Fibroblast of lung (primary cell): ENCODE data around the gene IGF2. TPM values are rescaled to one million over a fixed set of nuclear protein-coding genes. Genes with fewer than 3 reads are reported as not detected.

Experiments
- DNase-seq, 2 donors: peaks; one replicate each; pipeline versions ENCODE4 v3.0.0 to v3.0.0-alpha.2; 2010; ENCODE audit warnings: low read depth in 2 of 2
- H2AFZ ChIP-seq: 2 replicates; pipeline ENCODE4 v1.5.1; 2012; ENCODE audit warnings: low read length, control low read depth, inconsistent platforms
- H3K27ac ChIP-seq: 2 replicates; pipeline ENCODE4 v1.5.1; 2011; ENCODE audit warnings: low read length, control low read depth; ENCODE audit not compliant: insufficient read depth
- H3K27me3 ChIP-seq: 2 replicates; pipeline ENCODE4 v1.5.1; 2011; ENCODE audit warnings: mild to moderate bottlenecking, low read length; ENCODE audit not compliant: control insufficient read depth, insufficient read depth
- H3K36me3 ChIP-seq: 2 replicates; pipeline ENCODE4 v1.5.1; 2011; ENCODE audit warnings: low read length; ENCODE audit not compliant: control insufficient read depth, insufficient read depth
- H3K4me1 ChIP-seq: 2 replicates; pipeline ENCODE4 v1.5.1; 2011; ENCODE audit warnings: low read length; ENCODE audit not compliant: control insufficient read depth, insufficient read depth; ENCODE audit errors: extremely low read depth
- H3K4me2 ChIP-seq: 2 replicates; pipeline ENCODE4 v1.5.1; 2011; ENCODE audit warnings: low read length, control low read depth; ENCODE audit not compliant: insufficient read depth; ENCODE audit errors: extremely low read depth
- H3K4me3 ChIP-seq, 4 experiments: fragments of 200-600 bp in 1 of 4; sonication (generic) in 1 of 4; replicated peaks in 1 of 4; 2 replicates each; pipeline ENCODE4 v1.5.1; 2011 to 2016; ENCODE audit warnings: low read length in 4 of 4, low read depth in 3 of 4, mild to moderate bottlenecking in 3 of 4, control low read depth in 2 of 4, inconsistent platforms in 1 of 4, mixed read lengths in 1 of 4; ENCODE audit not compliant: insufficient read depth in 1 of 4; ENCODE audit errors: control extremely low read depth in 1 of 4
- H3K79me2 ChIP-seq: 2 replicates; pipeline ENCODE4 v1.5.1; 2012; ENCODE audit warnings: mild to moderate bottlenecking, low read length, inconsistent platforms; ENCODE audit not compliant: control insufficient read depth, insufficient read depth
- H3K9ac ChIP-seq: 2 replicates; pipeline ENCODE4 v1.5.1; 2011; ENCODE audit warnings: mild to moderate bottlenecking, low read length, control low read depth; ENCODE audit not compliant: insufficient read depth
- H3K9me3 ChIP-seq: 2 replicates; pipeline ENCODE4 v1.5.1; 2012; ENCODE audit warnings: low read depth, low read length; ENCODE audit not compliant: control insufficient read depth, insufficient read depth
- H4K20me1 ChIP-seq: 2 replicates; pipeline ENCODE4 v1.5.1; 2011; ENCODE audit warnings: low read length; ENCODE audit not compliant: control insufficient read depth, insufficient read depth; ENCODE audit errors: extremely low read depth
- EZH2 ChIP-seq: IDR thresholded peaks from 2 replicates; pipeline ENCODE4 v1.5.1; 2012; ENCODE audit warnings: low read length, control low read depth, mild to moderate bottlenecking; ENCODE audit errors: missing control alignments
- polyA plus RNA-seq, 2 donors: library from polyadenylated mRNA; depleted of rRNA in 1 of 2; stranded (reverse) in 1 of 2; unstranded in 1 of 2; fragments of >200 nt; gene quantifications; 2 replicates each; pipeline ENCODE4 v1.2.1, GENCODE V29; 2011 to 2012; ENCODE audit warnings: missing spikeins in 1 of 2
- total RNA-seq: library from RNA; depleted of rRNA; stranded (reverse); fragments of >200 nt; gene quantifications from 2 replicates; pipeline ENCODE4 v1.2.1, GENCODE V29; 2014
- TF ChIP-seq, protein P1 (sequence below), 2 donors: IDR thresholded peaks in 1 of 2; conservative IDR thresholded peaks in 1 of 2; 1 replicate in 1 of 2; 2 replicates in 1 of 2; pipeline ENCODE4 v1.5.1; 2011 to 2012; ENCODE audit warnings: low read length in 2 of 2, control low read depth in 1 of 2, inconsistent platforms in 1 of 2, low read depth in 1 of 2, mild to moderate bottlenecking in 1 of 2

IGF2 gene
- total and polyA plus RNA-seq, 2 donors (not counting 1 experiment from before 2014, with no cell fraction given): 0.08 to 0.17 TPM

DNA sequence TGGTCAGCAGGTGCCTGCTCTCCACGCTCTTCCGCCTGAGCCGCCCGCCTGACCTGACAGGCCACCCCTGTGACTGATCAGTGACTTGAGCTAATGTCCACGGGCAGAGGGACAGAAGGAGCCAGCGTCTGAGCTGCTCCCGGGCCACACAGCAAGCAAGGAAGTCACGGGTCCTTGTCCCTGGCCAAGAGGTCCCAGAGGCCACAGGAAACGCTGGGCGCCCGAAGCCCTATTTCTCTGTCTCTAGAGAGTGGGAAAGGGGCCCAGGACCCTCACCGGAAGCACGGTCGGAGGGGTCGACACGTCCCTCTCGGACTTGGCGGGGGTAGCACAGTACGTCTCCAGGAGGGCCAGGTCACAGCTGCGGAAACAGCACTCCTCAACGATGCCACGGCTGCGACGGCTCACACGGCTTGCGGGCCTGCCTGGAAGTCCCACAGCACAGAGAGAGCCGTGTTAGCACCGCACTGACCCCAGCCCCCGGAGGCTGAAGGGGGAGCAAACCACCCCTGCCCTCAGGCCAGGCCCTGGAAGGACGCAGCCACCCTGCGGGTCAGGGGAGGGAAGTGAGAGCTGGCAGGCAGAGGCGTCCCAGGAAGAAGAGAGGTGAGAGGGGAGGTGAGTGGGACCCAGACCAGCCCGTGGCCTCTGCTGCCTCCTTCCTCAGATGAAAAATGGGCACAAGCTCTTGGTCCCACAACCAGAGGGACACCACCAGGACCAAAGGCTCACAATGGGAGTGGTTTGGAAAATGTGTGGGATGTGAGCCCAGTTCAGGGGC is 5.8 kb downstream of the IGF2 start:
- Histone ChIP-seq H3K9me3 (no peaks in the 10 kb centered on the region), H3K4me3 (no peak overlapping the region), H3K4me1 (no peaks in the 10 kb centered on the region), H3K9ac (no peak overlapping the region), H3K27me3 (peaks cover 12% of the 10 kb centered on the region), H2AFZ (no peak overlapping the region), H3K4me2 (no peak overlapping the region), H3K27ac (no peak overlapping the region), H4K20me1 (no peaks in the 10 kb centered on the region), H3K36me3 (no peaks in the 10 kb centered on the region), H3K79me2 (no peaks in the 10 kb centered on the region)
- DNase-seq: no peak
- TF ChIP-seq EZH2: no peak
- TF ChIP-seq, protein P1, sequence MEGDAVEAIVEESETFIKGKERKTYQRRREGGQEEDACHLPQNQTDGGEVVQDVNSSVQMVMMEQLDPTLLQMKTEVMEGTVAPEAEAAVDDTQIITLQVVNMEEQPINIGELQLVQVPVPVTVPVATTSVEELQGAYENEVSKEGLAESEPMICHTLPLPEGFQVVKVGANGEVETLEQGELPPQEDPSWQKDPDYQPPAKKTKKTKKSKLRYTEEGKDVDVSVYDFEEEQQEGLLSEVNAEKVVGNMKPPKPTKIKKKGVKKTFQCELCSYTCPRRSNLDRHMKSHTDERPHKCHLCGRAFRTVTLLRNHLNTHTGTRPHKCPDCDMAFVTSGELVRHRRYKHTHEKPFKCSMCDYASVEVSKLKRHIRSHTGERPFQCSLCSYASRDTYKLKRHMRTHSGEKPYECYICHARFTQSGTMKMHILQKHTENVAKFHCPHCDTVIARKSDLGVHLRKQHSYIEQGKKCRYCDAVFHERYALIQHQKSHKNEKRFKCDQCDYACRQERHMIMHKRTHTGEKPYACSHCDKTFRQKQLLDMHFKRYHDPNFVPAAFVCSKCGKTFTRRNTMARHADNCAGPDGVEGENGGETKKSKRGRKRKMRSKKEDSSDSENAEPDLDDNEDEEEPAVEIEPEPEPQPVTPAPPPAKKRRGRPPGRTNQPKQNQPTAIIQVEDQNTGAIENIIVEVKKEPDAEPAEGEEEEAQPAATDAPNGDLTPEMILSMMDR (conservative IDR thresholded peaks at IDR 0.05 in 1 of 2, IDR thresholded peaks at IDR 0.05 in 1 of 2; ENCODE audit: low read depth in 1 of 2, low read length in 2 of 2): no peak

DNA sequence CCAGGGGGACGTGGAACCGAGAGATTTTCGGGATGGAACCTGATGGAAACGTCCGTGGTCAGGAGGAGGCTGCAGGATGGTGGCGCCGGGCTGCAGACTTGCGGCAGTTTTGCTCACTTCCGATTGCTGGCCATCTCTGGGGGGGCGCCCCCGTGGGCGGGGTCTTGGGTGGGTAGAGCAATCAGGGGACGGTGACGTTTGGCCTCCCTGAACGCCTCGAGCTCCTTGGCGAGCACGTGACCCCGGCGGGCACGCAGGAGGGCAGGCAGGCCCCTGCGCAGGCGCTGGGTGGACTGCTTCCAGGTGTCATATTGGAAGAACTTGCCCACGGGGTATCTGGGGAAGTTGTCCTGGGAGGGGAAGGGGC is 6.3 kb downstream of the IGF2 start:
- no peak overlapping the region for H3K4me2 ChIP-seq
- DNase-seq: no peak
- no peak overlapping the region for H3K9ac ChIP-seq
- no peak overlapping the region for H2AFZ ChIP-seq
- no peak overlapping the region for H3K27ac ChIP-seq
- no peaks in the 10 kb centered on the region for H3K36me3 ChIP-seq
- no peaks in the 10 kb centered on the region for H4K20me1 ChIP-seq
- H3K79me2 ChIP-seq: no peaks in the 10 kb centered on the region
- H3K9me3 ChIP-seq: no peaks in the 10 kb centered on the region
- H3K27me3 ChIP-seq: peaks cover 12% of the 10 kb centered on the region
- no peak overlapping the region for H3K4me3 ChIP-seq
- TF ChIP-seq EZH2: peak; percentile 6
- TF ChIP-seq, protein P1 (conservative IDR thresholded peaks at IDR 0.05 in 1 of 2, IDR thresholded peaks at IDR 0.05 in 1 of 2; ENCODE audit: low read depth in 1 of 2, low read length in 2 of 2): no peak
- H3K4me1 ChIP-seq: no peaks in the 10 kb centered on the region

DNA sequence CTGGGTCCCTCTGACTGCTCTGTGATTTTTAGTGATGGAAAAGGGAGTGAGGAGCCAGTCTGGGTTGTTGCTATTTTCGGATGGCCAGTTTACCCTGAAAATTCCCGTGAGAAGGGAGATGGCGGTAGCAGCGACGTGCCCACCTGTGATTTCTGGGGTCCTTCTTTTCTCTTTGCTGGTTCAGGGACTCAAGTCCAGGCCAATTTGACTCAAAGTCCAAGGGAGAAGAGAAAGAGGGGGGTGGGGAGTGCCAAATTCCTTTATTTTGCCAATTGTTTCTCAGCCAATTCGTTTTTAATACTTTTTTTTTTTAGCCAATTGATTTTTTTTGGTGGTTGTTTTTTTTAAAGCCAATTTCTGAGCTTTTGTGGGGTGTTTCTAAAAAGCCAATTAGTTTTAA is 6.9 kb downstream of the IGF2 start:
- Histone ChIP-seq H3K79me2 (no peaks in the 10 kb centered on the region), H3K27me3 (peaks cover 6% of the 10 kb centered on the region), H4K20me1 (no peaks in the 10 kb centered on the region), H3K9ac (no peak overlapping the region), H2AFZ (no peak overlapping the region), H3K9me3 (no peaks in the 10 kb centered on the region), H3K27ac (no peak overlapping the region), H3K4me3 (no peak overlapping the region), H3K36me3 (no peaks in the 10 kb centered on the region), H3K4me2 (no peak overlapping the region), H3K4me1 (no peaks in the 10 kb centered on the region)
- no peak for DNase-seq
- TF ChIP-seq, protein P1 (conservative IDR thresholded peaks at IDR 0.05 in 1 of 2, IDR thresholded peaks at IDR 0.05 in 1 of 2; ENCODE audit: low read depth in 1 of 2, low read length in 2 of 2): no peak
